ENCODE measurements around the gene STX10.

- TF ChIP-seq CTCF (IDR thresholded peaks at IDR 0.05): no peak
- TF ChIP-seq POLR2AphosphoS5 (IDR thresholded peaks at IDR 0.05; ENCODE audit: low read depth, low read length): no peak
- no peak for TF ChIP-seq REST (IDR thresholded peaks at IDR 0.05; ENCODE audit: insufficient read depth in 1 of 2, low read depth in 2 of 2, low read length in 1 of 2)
- no peak for TF ChIP-seq SIN3A (IDR thresholded peaks at IDR 0.05; ENCODE audit: borderline replicate concordance, insufficient read depth, low read depth, low read length)
- no peak for TF ChIP-seq TCF7L2 (IDR thresholded peaks at IDR 0.05; ENCODE audit: low read depth, low read length)
Observed at GRCh38 chr19:13146763-13147563, 3.2 kb downstream of the STX10 start.

All from Panc1 (cell line).